Suppressor macrophage treated with lipopolysaccharide for 1 hour (primary cell): ENCODE measurements around the gene PAPSS1.
"Not testable (repeated sequence)": the region's sequence is repeated elsewhere in the genome, so short reads cannot be mapped to it uniquely, and the experiment has no call there.

Experiments used
- DNase-seq, 3 donors: peaks; one replicate each; pipeline ENCODE4 v3.0.0-alpha.2; 2020 to 2022

Gene PAPSS1

DNA sequence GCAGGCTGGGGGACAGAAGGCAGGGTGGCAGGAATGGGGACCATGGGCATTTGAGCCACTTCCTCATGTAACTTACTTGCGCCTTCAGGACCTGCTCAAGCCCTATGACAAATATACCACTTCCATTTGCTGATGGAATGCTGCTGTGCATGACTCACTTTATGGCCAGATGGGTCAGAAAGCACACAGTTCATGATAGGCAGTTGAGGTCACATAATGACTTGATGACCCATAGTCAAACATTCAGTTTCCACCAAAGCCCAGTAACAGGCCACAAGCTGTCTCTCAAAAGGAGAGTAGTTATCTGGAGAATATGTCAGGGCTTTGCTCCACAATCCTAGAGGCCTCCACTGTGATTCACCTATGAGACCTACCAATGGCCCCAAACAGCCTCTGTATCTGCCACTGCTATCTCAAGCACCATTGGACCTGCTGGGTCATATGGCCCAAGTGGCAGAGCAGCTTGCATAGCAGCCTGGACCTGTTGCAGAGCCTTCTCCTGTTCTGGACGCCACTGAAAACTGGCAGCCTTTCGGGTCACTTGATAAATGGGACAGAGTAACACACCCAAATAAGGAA, 5.3 kb upstream of the PAPSS1 start:
- peak; percentile 61 to 81 (median 71) for DNase-seq

- DNase-seq = not testable (repeated sequence)
Measured at GRCh38 chr4:107723331-107723730, 3.3 kb upstream of the PAPSS1 start.

- DNase-seq = peak in 1 of 3 donors; percentile 10
Measured at GRCh38 chr4:107721436-107722100, 1.5 kb upstream of the PAPSS1 start.

GRCh38 chr4:107719207-107719921, 670 bp downstream of the PAPSS1 start:
- DNase-seq = peak; percentile 46 to 74 (median 63)

DNA sequence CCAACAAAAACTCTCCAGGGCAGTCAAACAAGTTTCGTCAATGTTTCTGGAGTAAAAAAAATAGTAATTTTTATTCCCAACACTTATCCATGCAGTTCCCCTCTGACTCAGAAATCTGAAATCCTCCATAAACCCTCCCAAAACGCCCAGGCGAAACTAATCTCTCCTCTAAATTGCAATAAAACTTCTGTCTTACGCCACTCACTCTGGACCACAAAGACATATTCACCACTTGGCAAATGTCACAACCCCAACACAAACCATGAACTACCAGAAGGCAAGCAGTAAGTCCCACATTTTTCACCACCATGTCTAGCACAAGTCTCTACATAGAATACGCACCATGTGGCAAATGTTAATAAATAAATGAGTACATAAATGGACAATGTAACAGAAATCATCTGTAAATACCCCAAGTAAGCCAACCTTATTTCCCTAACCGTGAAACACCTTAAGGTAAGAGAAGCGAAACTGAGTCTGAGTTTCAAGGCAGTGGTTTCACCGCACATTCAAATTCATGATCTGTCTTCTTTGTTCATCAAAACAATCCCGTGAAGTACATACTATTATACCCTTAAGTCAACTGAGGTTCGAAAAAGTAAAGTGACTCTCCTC, 1.6 kb downstream of the PAPSS1 start:
- peak; percentile 67 to 81 (median 77) for DNase-seq

- DNase-seq = peak; percentile 29 to 68 (median 65)
Measured at GRCh38 chr4:107714256-107714655, 5.8 kb downstream of the PAPSS1 start.

GRCh38 chr4:107712236-107712635, 7.8 kb downstream of the PAPSS1 start:
- DNase-seq = no peak

DNA sequence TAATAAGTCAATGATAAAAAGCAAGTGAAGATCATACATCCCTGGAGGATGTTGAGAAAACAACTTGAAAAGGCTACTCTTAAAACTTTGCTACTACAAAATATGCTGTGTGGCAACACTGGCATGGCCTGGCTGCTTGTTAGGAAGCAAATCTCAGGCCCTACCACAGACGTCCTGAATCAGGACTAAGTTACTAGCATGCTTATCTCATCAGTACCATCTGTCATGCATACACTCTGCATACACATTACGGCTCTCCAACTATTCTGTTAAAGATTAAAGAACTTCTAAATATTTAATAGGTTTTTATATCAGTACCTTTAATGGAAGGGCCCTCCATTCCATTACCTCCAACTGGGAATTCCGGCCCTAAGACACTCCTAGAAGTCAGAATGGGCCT, 8.2 kb downstream of the PAPSS1 start:
- DNase-seq = peak in 2 of 3 donors; percentile 39

- no peak for DNase-seq
Measured at GRCh38 chr4:107710493-107711459, 9.3 kb downstream of the PAPSS1 start.

DNA sequence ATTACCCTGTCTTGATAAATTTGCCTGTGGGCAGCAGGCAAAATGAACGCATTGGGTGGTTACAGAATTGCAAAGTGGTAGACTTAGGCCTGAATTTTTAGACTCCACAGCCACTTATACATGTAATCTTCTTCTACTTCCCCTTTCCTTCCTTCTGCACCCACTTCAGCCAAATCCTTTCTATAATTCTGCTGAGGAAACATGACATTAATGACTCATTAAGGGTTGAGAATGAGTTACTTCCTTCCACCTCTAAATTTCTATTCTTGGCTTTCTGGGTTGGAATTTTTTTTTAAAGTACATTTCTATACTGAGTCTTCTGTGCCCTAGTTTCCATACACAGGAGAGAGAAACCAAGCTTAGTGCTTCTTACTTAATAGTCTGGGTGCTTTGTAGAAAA, 10.1 kb downstream of the PAPSS1 start:
- DNase-seq = peak; percentile 73 to 94 (median 91)

GRCh38 chr4:107708225-107708624, 11.8 kb downstream of the PAPSS1 start:
- DNase-seq = no peak

GRCh38 chr4:107705742-107706556, 14.1 kb downstream of the PAPSS1 start:
- no peak for DNase-seq

DNA sequence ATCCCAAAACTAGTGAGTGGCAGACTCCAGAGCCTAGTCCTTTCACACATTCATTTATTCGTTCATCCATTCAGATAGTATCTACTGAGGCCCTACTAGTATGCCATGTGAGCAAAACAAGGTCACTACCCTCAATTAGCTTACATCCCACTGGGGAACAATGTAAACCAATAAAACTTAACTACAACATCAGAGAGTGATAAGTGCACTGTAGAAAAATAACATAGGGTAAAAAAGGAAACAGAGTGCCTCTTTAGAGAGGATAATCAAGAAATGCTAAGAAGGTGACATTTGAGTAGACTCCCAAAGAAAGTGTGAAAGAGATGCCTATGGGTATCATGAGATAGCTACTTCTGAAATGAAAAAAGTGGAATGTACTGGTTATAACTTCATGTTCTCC, 18.5 kb downstream of the PAPSS1 start:
- DNase-seq = no peak

- no peak for DNase-seq
Measured at GRCh38 chr4:107699466-107700206, 20.4 kb downstream of the PAPSS1 start.

DNA sequence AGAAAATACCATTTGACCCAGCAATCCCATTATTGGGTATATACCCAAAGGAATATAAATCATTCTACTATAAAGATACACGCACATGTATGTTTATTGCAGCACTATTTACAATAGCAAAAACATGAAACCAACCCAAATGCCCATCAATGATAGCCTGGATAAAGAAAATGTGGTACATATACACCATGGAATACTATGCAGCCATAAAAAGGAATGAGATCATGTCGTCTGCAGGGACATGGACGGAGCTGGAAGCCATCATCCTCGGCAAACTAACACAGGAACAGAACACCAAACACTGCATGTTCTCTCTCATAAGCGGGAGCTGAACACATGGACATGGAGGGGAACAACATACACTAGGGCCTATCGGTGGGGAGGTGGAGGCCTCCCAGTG, 23.8 kb downstream of the PAPSS1 start:
- DNase-seq = not testable (repeated sequence)

DNA sequence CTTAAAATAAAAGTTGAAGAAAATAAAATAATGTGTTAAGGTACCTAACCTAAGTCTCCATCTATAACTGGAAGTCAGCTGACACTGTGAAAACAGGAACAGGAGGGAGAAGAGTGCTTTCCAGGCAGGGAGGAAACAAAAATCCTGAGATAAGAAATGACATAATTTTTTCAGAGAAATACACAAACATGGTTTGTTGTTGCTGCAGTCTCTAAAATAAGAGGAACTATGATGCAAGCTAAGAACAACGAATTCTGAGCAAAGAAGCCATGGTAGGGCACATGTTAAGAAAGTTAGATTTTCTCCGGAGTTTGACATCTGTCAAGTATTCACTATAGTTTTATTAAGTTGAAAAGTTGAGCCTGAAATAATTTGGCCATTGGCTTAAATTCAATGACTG, 26.9 kb downstream of the PAPSS1 start:
- DNase-seq = peak; percentile 53 to 80 (median 74)

DNA sequence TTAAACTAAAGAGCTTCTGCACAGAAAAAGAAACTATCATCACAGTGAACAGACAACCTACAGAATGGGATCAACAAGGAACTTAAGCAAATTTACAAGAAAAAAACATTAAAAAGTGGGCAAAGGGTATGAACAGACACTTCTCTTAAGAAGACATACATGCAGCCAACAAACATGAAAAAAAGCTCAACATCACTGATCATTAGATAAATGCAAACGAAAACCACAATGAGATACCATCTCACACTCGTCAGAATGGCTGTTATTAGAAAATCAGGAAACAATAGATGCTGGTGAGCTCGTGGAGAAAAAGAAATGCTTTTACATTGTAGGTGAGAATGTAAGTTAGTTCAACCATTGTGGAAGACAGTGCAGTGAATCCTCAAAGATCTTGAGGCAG, 27.8 kb downstream of the PAPSS1 start:
- no peak for DNase-seq

- DNase-seq = no peak
Measured at GRCh38 chr4:107691378-107691777, 28.7 kb downstream of the PAPSS1 start.

- peak; percentile 12 to 50 (median 27) for DNase-seq
Measured at GRCh38 chr4:107689912-107690587, 30.0 kb downstream of the PAPSS1 start.

DNA sequence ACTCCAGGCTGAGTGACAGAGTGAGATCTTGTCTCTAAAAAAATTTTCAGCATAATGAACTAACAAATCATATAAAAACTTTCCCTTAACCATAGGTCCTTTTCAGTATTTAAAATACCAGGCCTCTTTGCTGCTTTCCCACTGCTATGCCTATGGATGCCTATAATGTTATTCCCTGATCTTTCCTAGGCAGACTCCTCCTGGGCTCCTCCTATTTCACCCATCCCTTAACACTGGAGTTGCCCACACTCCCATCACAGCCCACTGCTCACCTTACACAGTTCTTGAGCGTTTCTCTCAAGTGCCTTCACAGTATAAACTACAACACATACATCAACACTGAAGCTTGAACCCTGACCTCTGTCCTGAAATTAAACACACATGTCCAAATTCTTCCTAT, 31.6 kb downstream of the PAPSS1 start:
- DNase-seq = no peak
